Pancreas (tissue), 10 donors: ENCODE results near the gene MAP4K5. TPM values are rescaled to one million over a fixed set of nuclear protein-coding genes. Genes with fewer than 3 reads are reported as not detected.
A peak's percentile ranks its signal among the peaks of the same experiment; 100 is the strongest.

Experiments used
- ATAC-seq, 4 donors: fragments of 200-7000 bp; cut with Tn5 transposase; one replicate each; pipeline versions ENCODE4 v1.8.0 to v1.9.1; 2020; ENCODE audit warnings: mild to moderate bottlenecking in 4 of 4, moderate library complexity in 4 of 4
- DNase-seq, 6 donors: peaks; one replicate each; pipeline ENCODE4 v3.0.0-alpha.2; 2020
- FAIRE-seq: peaks from 2 replicates; lab custom pipeline; 2012; peaks lifted over from hg19 to GRCh38; lab: Jason Lieb, UNC
- H3K27ac ChIP-seq, 4 donors: fragments of 200-600 bp; sonication (generic); 1 replicate in 3 of 4; 2 replicates in 1 of 4; pipeline versions ENCODE4 v1.5.0 to v1.8.0; 2020
- H3K27me3 ChIP-seq, 4 donors: fragments of 200-600 bp; one replicate each; pipeline ENCODE4 v1.8.0; 2021
- H3K36me3 ChIP-seq, 3 donors: fragments of 200-600 bp; sonication (generic) in 1 of 3; one replicate each; pipeline versions ENCODE4 v1.5.0 to v1.8.0; 2020 to 2021
- H3K4me1 ChIP-seq, 3 donors: fragments of 200-600 bp; one replicate each; pipeline ENCODE4 v1.8.0; 2021
- H3K4me3 ChIP-seq, 4 donors: fragments of 200-600 bp; sonication (generic) in 2 of 4; one replicate each; pipeline versions ENCODE4 v1.5.0 to v1.8.0; 2020 to 2021
- H3K9me3 ChIP-seq, 4 donors: fragments of 200-600 bp; one replicate each; pipeline ENCODE4 v1.8.0; 2021
- WGBS, 2 donors: extraction: QIAGEN DNeasy Blood & Tissue Kit; methylation state at CpG; one replicate each; pipeline ENCODE4 v1.1.7; 2013; 5-methylcytosine and 5-hydroxymethylcytosine counted together
- intact Hi-C, 3 donors: fragments of 100-400 bp; cut with DNase I; formaldehyde crosslinking; loops; one replicate each; pipeline versions ENCODE4 v1.11.1 to v1.14.2; 2022
- polyA plus RNA-seq, 2 donors: library from polyadenylated mRNA; stranded (reverse); fragments of 200-250 nt; gene quantifications; one replicate each; pipeline ENCODE4 v1.2.3, GENCODE V29; 2013
- total RNA-seq, 6 donors: library from RNA; stranded (reverse); fragmentation: NEBNext Ultra II Directional in 4 of 6; extraction: Animal tissue kit (Norgen Biotek cat#: 25700) in 4 of 6; gene quantifications; one replicate each; pipeline versions ENCODE4 v1.2.1 to v1.2.4, GENCODE V29; 2021 to 2023
- TF ChIP-seq, protein P1 (sequence below), 4 donors: fragments of 200-600 bp; sonication (generic) in 3 of 4; IDR thresholded peaks; one replicate each; pipeline versions ENCODE4 v1.5.0 to v1.8.0; 2021; ENCODE audit warnings: antibody characterized with exemption in 4 of 4
- donor health status: healthy with polysubstance abuse.
- donor health status: DM: no; HTN: no; CAD: no; lungs with moderate emphysema.
- donor health status: DM: no; HTN: no; CAD: no.
- donor health status: control.
- donor health status: control.
- donor health status: Bipolar disorder and iron deficiency.
- donor health status: DM: yes; HTN: yes; CAD: no.
- donor health status: DM: no; HTN: no; CAD: no.
- donor health status: DM: no; HTN: no; CAD: no.
- donor health status: DM: yes; HTN: yes; CAD: no.

MAP4K5 gene
- total and polyA plus RNA-seq, 8 donors: 12.6 to 28.6 (median 21.0) TPM

DNA sequence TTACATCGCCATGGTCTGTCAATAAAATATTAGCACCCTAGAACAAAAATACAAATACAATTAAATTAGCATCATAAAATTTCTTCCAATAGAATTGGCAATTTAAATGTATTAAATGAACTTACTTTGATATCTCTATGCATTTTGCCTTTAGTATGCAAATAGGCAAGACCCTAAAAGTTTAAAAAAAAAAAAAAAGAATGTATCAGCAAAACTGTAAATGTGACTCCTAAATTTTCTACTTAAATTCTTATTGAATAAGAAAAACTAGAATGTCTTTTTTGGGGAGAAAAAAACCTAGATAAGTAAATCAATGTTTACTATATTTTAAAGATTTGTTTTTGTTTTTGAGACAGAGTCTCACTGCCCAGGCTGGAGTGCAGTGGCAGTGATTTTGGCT lies 56.2 kb downstream of the MAP4K5 start:
- DNase-seq (no peak), FAIRE-seq (peak; percentile 63), ATAC-seq (no peak)
- 97 to 98% methylated on average over 1 of the region's 1 CpG for WGBS, 2 donors
- Histone ChIP-seq H3K4me1 (no peaks in the 10 kb centered on the region), H3K27ac (no peak overlapping the region), H3K9me3 (no peaks in the 10 kb centered on the region), H3K36me3 (peaks cover 0 to 36% (median 11%) of the 10 kb centered on the region in 3 donors), H3K27me3 (no peaks in the 10 kb centered on the region), H3K4me3 (no peak overlapping the region)
- TF ChIP-seq, protein P1, sequence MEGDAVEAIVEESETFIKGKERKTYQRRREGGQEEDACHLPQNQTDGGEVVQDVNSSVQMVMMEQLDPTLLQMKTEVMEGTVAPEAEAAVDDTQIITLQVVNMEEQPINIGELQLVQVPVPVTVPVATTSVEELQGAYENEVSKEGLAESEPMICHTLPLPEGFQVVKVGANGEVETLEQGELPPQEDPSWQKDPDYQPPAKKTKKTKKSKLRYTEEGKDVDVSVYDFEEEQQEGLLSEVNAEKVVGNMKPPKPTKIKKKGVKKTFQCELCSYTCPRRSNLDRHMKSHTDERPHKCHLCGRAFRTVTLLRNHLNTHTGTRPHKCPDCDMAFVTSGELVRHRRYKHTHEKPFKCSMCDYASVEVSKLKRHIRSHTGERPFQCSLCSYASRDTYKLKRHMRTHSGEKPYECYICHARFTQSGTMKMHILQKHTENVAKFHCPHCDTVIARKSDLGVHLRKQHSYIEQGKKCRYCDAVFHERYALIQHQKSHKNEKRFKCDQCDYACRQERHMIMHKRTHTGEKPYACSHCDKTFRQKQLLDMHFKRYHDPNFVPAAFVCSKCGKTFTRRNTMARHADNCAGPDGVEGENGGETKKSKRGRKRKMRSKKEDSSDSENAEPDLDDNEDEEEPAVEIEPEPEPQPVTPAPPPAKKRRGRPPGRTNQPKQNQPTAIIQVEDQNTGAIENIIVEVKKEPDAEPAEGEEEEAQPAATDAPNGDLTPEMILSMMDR (IDR thresholded peaks at IDR 0.05): no peak
- intact Hi-C loops: no loop called here

DNA sequence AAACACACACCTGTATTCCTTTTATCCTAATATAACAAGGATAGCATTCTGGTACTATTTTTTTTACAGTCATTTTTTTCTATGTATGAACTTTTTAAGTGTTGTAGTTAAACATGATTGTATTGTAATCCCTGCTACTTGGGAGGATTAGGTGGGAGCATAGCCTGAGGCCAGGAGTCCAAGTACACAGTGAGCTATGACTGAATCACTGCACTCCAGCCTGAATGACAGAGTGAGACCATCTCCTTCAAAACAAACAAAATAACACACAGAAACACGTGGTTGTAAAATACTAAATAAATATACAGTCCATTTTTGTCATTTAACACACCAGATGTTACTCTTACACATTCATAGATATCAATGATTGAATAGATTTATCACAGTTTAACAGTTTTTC lies 56.9 kb downstream of the MAP4K5 start:
- Histone ChIP-seq H3K27ac (no peak overlapping the region), H3K36me3 (peaks cover 0 to 37% (median 11%) of the 10 kb centered on the region in 3 donors), H3K27me3 (no peaks in the 10 kb centered on the region), H3K4me1 (no peaks in the 10 kb centered on the region), H3K9me3 (no peaks in the 10 kb centered on the region), H3K4me3 (no peak overlapping the region)
- no peak for ATAC-seq
- FAIRE-seq: no peak
- WGBS, 2 donors: 9 to 13% methylated on average over 1 of the region's 1 CpG
- intact Hi-C loops: no loop called here
- no peak for DNase-seq
- TF ChIP-seq, protein P1 (IDR thresholded peaks at IDR 0.05): no peak

DNA sequence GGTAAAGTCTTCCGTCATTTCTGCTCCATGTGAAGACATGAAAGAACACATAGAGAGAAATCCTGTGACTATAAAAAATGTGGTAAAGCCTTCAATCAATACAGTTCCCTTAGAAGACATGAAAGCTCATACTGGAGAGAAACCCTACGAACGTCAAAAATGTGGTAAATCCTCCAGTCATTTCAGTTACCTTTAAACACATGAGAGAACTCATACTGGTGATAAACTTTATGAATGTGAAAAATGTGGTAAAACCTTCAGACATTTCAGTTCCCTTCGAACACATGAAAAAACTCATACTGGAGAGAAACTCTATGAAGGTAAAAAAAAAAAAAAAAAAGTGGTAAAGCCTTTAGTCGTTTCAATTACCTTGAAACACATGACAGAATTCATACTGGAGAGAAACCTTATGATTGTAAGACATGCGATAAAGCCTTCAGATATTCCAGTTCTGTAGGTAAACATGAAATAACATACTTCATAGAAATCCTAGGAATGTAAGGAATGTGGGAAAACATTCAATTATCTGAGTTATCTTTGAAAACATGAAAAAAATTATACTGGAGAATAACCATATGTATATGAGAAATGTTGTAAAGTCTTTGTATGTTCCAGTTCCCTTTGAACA lies 60.4 kb downstream of the MAP4K5 start:
- DNase-seq (no peak), FAIRE-seq (no peak), ATAC-seq (no peak)
- TF ChIP-seq, protein P1 (IDR thresholded peaks at IDR 0.05): no peak
- intact Hi-C loops: no loop called here
- Histone ChIP-seq H3K4me3 (no peak overlapping the region), H3K27ac (no peak overlapping the region), H3K4me1 (no peaks in the 10 kb centered on the region), H3K9me3 (no peaks in the 10 kb centered on the region), H3K27me3 (no peaks in the 10 kb centered on the region), H3K36me3 (peaks cover 0 to 43% (median 11%) of the 10 kb centered on the region in 3 donors)
- WGBS, 2 donors: 79% methylated on average over 6 of the region's 6 CpGs

DNA sequence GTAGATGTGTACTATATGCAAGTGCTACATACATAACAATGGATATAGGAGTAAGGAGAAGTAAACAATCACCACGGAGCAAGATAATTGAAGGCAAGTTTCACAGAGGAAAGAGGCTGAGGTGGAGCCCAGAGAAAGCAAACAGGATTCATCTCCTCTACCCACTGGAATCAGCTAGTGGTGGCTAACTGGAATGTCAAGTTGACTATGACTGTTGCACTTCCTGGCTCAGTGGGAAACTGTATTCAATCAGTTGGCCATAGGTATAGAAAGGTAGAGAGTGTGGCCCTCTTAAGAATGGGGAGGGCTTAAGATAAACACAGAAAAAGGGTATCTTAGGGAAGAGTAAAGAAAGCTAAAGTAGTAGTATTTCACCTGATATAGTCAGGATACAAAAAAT lies 62.4 kb downstream of the MAP4K5 start:
- Histone ChIP-seq H3K4me3 (no peak overlapping the region), H3K27me3 (no peaks in the 10 kb centered on the region), H3K27ac (no peak overlapping the region), H3K9me3 (no peaks in the 10 kb centered on the region), H3K4me1 (no peaks in the 10 kb centered on the region), H3K36me3 (peaks cover 0 to 51% (median 11%) of the 10 kb centered on the region in 3 donors)
- ATAC-seq: no peak
- intact Hi-C loops: no loop called here
- FAIRE-seq: no peak
- TF ChIP-seq, protein P1 (IDR thresholded peaks at IDR 0.05): no peak
- DNase-seq: no peak
- 60 to 62% methylated on average over 1 of the region's 1 CpG for WGBS, 2 donors

DNA sequence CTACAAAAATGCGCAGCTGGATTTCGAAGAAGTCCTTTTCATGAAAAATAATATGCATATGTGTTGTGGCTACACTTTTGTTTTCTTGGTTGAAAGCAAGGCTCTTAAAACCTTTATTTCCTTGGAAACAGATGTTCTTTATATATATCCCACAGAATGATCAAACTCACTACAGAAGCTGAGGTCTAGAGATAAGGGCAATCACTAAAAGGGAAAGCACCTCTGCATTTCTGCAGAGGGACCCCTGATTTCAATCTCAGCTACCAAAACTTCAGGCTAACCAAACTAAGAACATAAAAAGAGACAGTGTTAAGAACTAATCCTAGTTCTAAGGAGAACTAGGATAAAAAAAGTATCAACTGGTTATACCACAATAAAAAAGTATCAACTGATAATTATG lies 70.3 kb downstream of the MAP4K5 start:
- DNase-seq (no peak), ATAC-seq (no peak), FAIRE-seq (no peak)
- H3K9me3 ChIP-seq: no peaks in the 10 kb centered on the region
- no peak overlapping the region for H3K4me3 ChIP-seq
- H3K27me3 ChIP-seq: no peaks in the 10 kb centered on the region
- intact Hi-C loops: no loop called here
- H3K27ac ChIP-seq: no peak overlapping the region
- WGBS, 2 donors: 98% methylated on average over 2 of the region's 2 CpGs
- H3K4me1 ChIP-seq: no peaks in the 10 kb centered on the region
- TF ChIP-seq, protein P1 (IDR thresholded peaks at IDR 0.05): no peak
- peaks cover 0 to 13% (median 6%) of the 10 kb centered on the region in 3 donors for H3K36me3 ChIP-seq
